H1 (cell line): Measurements from ENCODE around the gene CACNA1E.

ENCODE experiments used
- CTCF ChIP-seq, 3 experiments: IDR thresholded peaks; 1 replicate in 2 of 3; 2 replicates in 1 of 3; pipeline versions ENCODE4 v1.5.1 to v1.6.1; 2011; ENCODE audit warnings: low read length in 3 of 3, mild to moderate bottlenecking in 3 of 3, inconsistent platforms in 2 of 3, low read depth in 1 of 3, moderate library complexity in 1 of 3; ENCODE audit not compliant: insufficient read depth in 1 of 3; ENCODE audit errors: control extremely low read depth in 1 of 3
- FOSL1 ChIP-seq: IDR thresholded peaks from 2 replicates; pipeline ENCODE4 v1.6.1; 2011; ENCODE audit warnings: mild to moderate bottlenecking, low read depth, low read length, moderate library complexity; ENCODE audit not compliant: insufficient read depth
- MAX ChIP-seq: IDR thresholded peaks from 2 replicates; pipeline ENCODE4 v1.6.1; 2012; ENCODE audit warnings: inconsistent platforms
- POLR2A ChIP-seq, 2 experiments: IDR thresholded peaks; 1 replicate in 1 of 2; 2 replicates in 1 of 2; pipeline ENCODE4 v1.6.1; 2011; ENCODE audit warnings: low read depth in 2 of 2, low read length in 2 of 2, mild to moderate bottlenecking in 2 of 2; ENCODE audit errors: control extremely low read depth in 1 of 2
- POLR2AphosphoS5 ChIP-seq: IDR thresholded peaks from 2 replicates; pipeline ENCODE4 v1.6.1; 2011; ENCODE audit warnings: low read depth, low read length
- RAD21 ChIP-seq, 2 experiments: IDR thresholded peaks in 1 of 2; conservative IDR thresholded peaks in 1 of 2; 2 replicates each; pipeline ENCODE4 v1.6.1; 2011; ENCODE audit warnings: low read depth in 2 of 2, low read length in 2 of 2, improper control_type of control experiment in 1 of 2, inconsistent platforms in 1 of 2, mild to moderate bottlenecking in 1 of 2, moderate library complexity in 1 of 2
- TAF1 ChIP-seq: IDR thresholded peaks from 2 replicates; pipeline ENCODE4 v1.6.1; 2011; ENCODE audit warnings: mild to moderate bottlenecking, low read depth, low read length
- TBP ChIP-seq: IDR thresholded peaks from 2 replicates; pipeline ENCODE4 v1.6.1; 2011; ENCODE audit warnings: low read depth, low read length, improper control_type of control experiment

- TF ChIP-seq FOSL1 (no peak), CTCF (IDR thresholded peaks at IDR 0.05; ENCODE audit: control extremely low read depth in 1 of 3, insufficient read depth in 1 of 3, low read depth in 1 of 3, low read length in 3 of 3) (no peak), POLR2AphosphoS5 (no peak), RAD21 (IDR thresholded peaks at IDR 0.05 in 1 of 2, conservative IDR thresholded peaks at IDR 0.05 in 1 of 2; ENCODE audit: low read depth in 2 of 2, low read length in 2 of 2) (no peak), TAF1 (no peak), TBP (no peak), MAX (no peak), POLR2A (IDR thresholded peaks at IDR 0.05; ENCODE audit: control extremely low read depth in 1 of 2, low read depth in 2 of 2, low read length in 2 of 2) (no peak)
Observed at GRCh38 chr1:181813266-181813665, 329.9 kb downstream of the CACNA1E start.
